Kidney (tissue), 14 donors: ENCODE data around the gene ADGRG1. TPM values are rescaled to one million over a fixed set of nuclear protein-coding genes. Genes with fewer than 3 reads are reported as not detected.

Experiments used
- DNase-seq, 5 donors: peaks; one replicate each; pipeline ENCODE4 v3.0.0-alpha.2; 2013 to 2020
- FAIRE-seq: peaks from 2 replicates; lab custom pipeline; 2012; peaks lifted over from hg19 to GRCh38; lab: Jason Lieb, UNC
- H3K27ac ChIP-seq, 2 donors: one replicate each; pipeline ENCODE4 v1.7.0; 2013; ENCODE audit warnings: low read depth in 2 of 2, low read length in 2 of 2, inconsistent platforms in 1 of 2
- H3K27me3 ChIP-seq: one replicate; pipeline ENCODE4 v1.7.1; 2013; ENCODE audit warnings: low read length, inconsistent platforms; ENCODE audit not compliant: control insufficient read depth, insufficient read depth
- H3K36me3 ChIP-seq, 3 donors: one replicate each; pipeline versions ENCODE4 v1.7.0 to v1.7.1; 2013; ENCODE audit warnings: low read length in 3 of 3, control low read depth in 1 of 3, inconsistent platforms in 1 of 3; ENCODE audit not compliant: insufficient read depth in 3 of 3, control insufficient read depth in 2 of 3
- H3K4me1 ChIP-seq, 3 donors: one replicate each; pipeline versions ENCODE4 v1.7.0 to v1.7.1; 2013; ENCODE audit warnings: low read length in 3 of 3, inconsistent platforms in 1 of 3, low read depth in 1 of 3; ENCODE audit not compliant: control insufficient read depth in 2 of 3, insufficient read depth in 2 of 3
- H3K4me3 ChIP-seq, 3 donors: one replicate each; pipeline versions ENCODE4 v1.7.0 to v1.8.1; 2013; ENCODE audit warnings: low read length in 3 of 3, control low read depth in 1 of 3, inconsistent platforms in 1 of 3
- H3K9ac ChIP-seq, 3 donors: one replicate each; pipeline versions ENCODE4 v1.7.0 to v1.7.1; 2013; ENCODE audit warnings: low read length in 3 of 3, control low read depth in 1 of 3, inconsistent platforms in 1 of 3
- H3K9me3 ChIP-seq, 3 donors: one replicate each; pipeline versions ENCODE4 v1.7.0 to v1.7.1; 2013; ENCODE audit warnings: low read length in 3 of 3, control low read depth in 1 of 3, inconsistent platforms in 1 of 3; ENCODE audit not compliant: control insufficient read depth in 2 of 3, insufficient read depth in 1 of 3
- CTCF ChIP-seq: IDR thresholded peaks from 3 replicates; pipeline ENCODE4 v1.5.1; 2012; ENCODE audit warnings: mild to moderate bottlenecking, moderate library complexity, borderline replicate concordance; ENCODE audit not compliant: insufficient read depth; ENCODE audit errors: extremely low read depth
- intact Hi-C: fragments of 100-400 bp; cut with DNase I; formaldehyde crosslinking; loops from one replicate; pipeline ENCODE4 v1.11.1; 2022
- polyA plus RNA-seq: library from polyadenylated mRNA; stranded (reverse); fragments of 350-450 nt; fragmentation: Illumina TruSeq; extraction: RNeasy Lipid Tissue Mini Kit (QIAGEN cat#74804); gene quantifications from one replicate; pipeline ENCODE4 v1.2.3, GENCODE V29; 2014; ENCODE audit warnings: low read depth, low replicate concordance; ENCODE audit not compliant: insufficient read depth
- total RNA-seq: library from RNA; stranded (reverse); fragmentation: NEBNext Ultra II Directional; extraction: Animal tissue kit (Norgen Biotek cat#: 25700); gene quantifications from one replicate; pipeline ENCODE4 v1.2.1, GENCODE V29; 2021
- donor health status: control.
- donor health status: control.
- donor health status: control.
- donor health status: control.
- donor health status: control.
- donor health status: DM: yes; HTN: yes; CAD: no.
- donor health status: Normal renal cell carcinoma (clear cell type).

Gene ADGRG1
- total and polyA plus RNA-seq, 2 donors from 2014 or later, result 188 to 351 TPM

DNA sequence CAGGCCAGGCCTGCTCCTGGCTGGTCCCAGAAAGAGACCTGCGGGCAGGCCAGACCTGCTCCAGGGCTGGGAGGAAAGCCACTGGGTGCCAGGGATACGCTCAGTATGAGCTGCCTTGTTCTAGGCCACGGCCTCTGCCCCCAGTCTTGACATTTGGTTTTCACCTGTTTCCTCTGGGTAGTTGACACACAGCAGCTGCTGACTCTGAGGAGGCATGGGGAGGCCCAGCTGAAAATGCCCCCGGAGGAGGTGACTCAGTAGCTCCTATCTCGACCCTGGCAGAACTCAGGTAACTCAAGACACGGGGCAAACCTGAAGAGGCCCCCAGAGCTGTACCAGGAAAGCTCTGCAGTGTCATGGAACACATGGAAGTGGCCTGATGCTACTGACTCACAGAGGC lies 13.9 kb upstream of the ADGRG1 start:
- Histone ChIP-seq H3K27ac (no peak overlapping the region), H3K4me1 (peaks cover 0 to 20% (median 18%) of the 10 kb centered on the region in 3 donors)
- peak in 2 of 5 donors; percentile 26 to 33 for DNase-seq

GRCh38 chr16:57614944-57615343 lies 13.5 kb upstream of the ADGRG1 start:
- intact Hi-C loops, result no loop called here
- no peaks in the 10 kb centered on the region for H3K27me3 ChIP-seq
- DNase-seq, result peak in 1 of 5 donors; percentile 23
- no peak overlapping the region for H3K9ac ChIP-seq
- no peaks in the 10 kb centered on the region for H3K9me3 ChIP-seq
- no peak for TF ChIP-seq CTCF
- no peak overlapping the region for H3K4me3 ChIP-seq
- H3K4me1 ChIP-seq, result peaks cover 0 to 20% (median 18%) of the 10 kb centered on the region in 3 donors
- FAIRE-seq, result no peak
- H3K36me3 ChIP-seq, result no peaks in the 10 kb centered on the region
- H3K27ac ChIP-seq, result no peak overlapping the region

More for the DNA sequence above, 13.9 kb upstream of the ADGRG1 start:
- no peaks in the 10 kb centered on the region for H3K9me3 ChIP-seq
- intact Hi-C loops, result no loop called here
- no peak for FAIRE-seq
- TF ChIP-seq CTCF, result no peak
- no peaks in the 10 kb centered on the region for H3K27me3 ChIP-seq
- H3K9ac ChIP-seq, result no peak overlapping the region
- H3K4me3 ChIP-seq, result no peak overlapping the region
- H3K36me3 ChIP-seq, result no peaks in the 10 kb centered on the region

DNA sequence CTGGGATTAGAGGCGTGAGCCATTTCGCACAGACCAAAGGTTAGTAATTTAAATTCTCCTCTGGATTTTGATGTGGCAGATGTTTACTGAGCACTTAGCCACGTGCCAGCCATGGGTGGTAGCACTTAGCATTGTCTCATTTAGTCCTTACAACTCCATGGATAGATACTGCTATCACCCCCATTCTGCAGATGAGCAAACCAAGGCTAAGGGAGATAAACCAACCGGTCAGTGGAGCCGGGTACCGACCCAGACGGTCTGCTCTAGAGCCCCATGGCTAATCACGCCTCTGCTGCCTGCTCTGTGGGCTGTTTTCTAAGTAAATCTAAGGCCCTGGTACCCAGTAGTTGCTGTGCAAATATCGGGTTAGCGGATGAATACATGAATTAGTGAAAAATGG lies 12.6 kb upstream of the ADGRG1 start:
- no peaks in the 10 kb centered on the region for H3K9me3 ChIP-seq
- intact Hi-C loops, result no loop called here
- H3K36me3 ChIP-seq, result no peaks in the 10 kb centered on the region
- no peak overlapping the region for H3K4me3 ChIP-seq
- no peak overlapping the region for H3K9ac ChIP-seq
- peaks cover 0 to 20% (median 20%) of the 10 kb centered on the region in 3 donors for H3K4me1 ChIP-seq
- FAIRE-seq (no peak), DNase-seq (peak in 1 of 5 donors; percentile 12)
- H3K27ac ChIP-seq, result no peak overlapping the region
- no peak for TF ChIP-seq CTCF
- H3K27me3 ChIP-seq, result no peaks in the 10 kb centered on the region

DNA sequence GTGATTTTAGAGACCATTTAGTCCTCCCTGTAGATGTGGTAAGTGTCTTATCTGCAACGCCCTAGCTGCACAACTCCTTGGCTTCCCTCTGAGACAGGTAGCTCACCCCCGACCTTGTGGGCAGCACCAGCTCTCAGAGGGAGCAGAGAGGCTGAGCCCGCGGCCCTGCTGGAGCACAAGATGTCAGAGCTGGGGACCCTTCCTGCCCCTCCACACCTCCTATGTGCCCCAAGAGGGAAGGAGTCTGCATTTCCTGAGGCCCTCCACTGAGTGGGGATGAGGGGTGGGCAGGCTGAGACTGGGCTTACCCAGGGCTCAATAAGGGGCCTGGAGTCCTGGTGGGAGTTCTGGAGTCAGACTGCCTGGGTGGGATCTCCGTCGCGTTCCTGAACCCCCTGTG lies 12.2 kb upstream of the ADGRG1 start:
- Histone ChIP-seq H3K27ac (no peak overlapping the region), H3K27me3 (no peaks in the 10 kb centered on the region), H3K4me3 (no peak overlapping the region), H3K4me1 (peaks cover 0 to 20% (median 20%) of the 10 kb centered on the region in 3 donors), H3K9ac (no peak overlapping the region), H3K36me3 (peaks cover 0 to under 1% (median 0%) of the 10 kb centered on the region in 3 donors), H3K9me3 (no peaks in the 10 kb centered on the region)
- intact Hi-C loops, result no loop called here
- DNase-seq, result peak in 2 of 5 donors; percentile 33 to 64
- FAIRE-seq, result no peak
- no peak for TF ChIP-seq CTCF
